Measurements from ENCODE around the gene HSD17B3.
"Not testable (repeated sequence)": the region's sequence is repeated elsewhere in the genome, so short reads cannot be mapped to it uniquely, and the experiment has no call there.

HSD17B3 gene

DNA sequence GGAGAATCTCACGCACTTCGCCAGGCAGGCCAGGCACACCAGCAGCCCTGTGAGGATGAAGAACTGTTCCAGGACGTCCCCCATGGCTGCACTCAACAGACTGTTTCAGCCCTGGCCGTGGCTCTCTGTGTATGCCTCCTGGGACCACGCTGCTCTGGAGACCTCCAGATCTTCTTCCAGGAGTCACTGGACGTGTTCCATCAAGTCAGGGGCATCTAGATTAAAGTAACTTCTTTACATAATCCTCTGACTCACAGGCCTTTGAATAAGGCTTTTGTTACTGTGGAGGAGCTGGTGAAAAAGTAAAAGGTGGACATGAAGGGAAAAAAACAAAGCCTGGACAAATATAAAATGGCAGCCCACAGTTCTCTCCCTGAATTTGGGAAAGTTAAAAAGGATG is at the start of gene HSD17B3:
Gene HSD17B3 (minus strand): TSS at position 156 of the 400 bp plus-strand sequence. CDS start 72 bp downstream, at position 84.
- DNase-seq: no peak

DNA sequence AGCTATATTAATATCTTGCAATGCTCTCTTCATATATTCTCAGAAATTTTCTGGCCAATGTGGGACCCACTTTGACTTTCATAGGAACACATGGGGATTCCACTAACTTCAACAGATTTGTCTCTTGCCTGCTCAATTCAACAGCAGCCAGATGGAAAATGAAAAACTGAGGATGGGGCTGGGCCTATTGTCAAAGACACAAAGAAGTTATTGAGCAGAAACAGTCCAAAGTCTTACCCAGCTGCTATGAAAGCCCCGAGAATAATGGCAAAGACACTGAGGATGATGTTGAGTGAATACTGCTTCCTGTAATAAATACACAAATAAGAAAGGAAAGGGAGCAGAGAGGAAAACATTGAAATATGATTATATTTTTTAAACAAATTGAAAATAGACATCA is 48.9 kb upstream of the HSD17B3 start:
- no peak for DNase-seq

DNA sequence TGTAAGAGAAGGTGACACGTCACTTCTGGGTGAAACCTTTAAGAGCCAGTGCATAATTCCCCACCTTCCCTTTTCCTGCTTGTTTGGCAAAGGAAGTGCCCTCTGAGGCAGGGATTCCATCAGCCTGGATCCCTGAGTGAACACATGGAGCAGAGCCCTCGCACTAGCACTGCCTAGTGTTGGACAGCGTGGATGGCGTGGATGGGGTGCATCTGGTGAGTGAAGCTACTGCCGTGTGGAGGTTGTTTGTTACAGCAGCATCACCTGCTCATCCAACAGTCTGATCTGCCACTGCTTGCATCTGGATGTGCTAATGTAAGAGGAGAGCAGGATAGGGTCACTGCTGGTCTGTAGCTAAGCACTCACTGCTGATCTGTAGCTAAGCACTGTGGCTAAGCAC is 46.3 kb upstream of the HSD17B3 start:
- no peak for DNase-seq

DNA sequence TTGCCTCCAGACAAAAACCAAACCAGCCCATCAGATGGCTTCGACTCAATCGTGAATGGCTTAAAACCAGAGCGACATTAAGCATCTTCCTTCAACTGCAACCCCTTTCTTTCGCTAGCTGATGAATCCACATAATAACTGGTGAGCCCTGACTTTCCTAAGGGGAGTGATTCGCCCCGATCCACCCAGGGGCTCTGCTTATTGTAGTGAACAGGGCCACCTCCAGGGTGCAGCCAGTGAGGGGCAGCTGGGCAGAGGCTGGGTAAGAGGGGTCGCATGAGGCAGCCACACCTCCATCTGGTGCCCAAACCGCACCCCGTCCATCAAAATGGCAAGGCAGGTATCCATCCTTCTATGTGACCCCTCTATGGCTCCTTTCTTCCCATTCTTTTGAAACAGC is 43.6 kb upstream of the HSD17B3 start:
- no peak for DNase-seq

DNA sequence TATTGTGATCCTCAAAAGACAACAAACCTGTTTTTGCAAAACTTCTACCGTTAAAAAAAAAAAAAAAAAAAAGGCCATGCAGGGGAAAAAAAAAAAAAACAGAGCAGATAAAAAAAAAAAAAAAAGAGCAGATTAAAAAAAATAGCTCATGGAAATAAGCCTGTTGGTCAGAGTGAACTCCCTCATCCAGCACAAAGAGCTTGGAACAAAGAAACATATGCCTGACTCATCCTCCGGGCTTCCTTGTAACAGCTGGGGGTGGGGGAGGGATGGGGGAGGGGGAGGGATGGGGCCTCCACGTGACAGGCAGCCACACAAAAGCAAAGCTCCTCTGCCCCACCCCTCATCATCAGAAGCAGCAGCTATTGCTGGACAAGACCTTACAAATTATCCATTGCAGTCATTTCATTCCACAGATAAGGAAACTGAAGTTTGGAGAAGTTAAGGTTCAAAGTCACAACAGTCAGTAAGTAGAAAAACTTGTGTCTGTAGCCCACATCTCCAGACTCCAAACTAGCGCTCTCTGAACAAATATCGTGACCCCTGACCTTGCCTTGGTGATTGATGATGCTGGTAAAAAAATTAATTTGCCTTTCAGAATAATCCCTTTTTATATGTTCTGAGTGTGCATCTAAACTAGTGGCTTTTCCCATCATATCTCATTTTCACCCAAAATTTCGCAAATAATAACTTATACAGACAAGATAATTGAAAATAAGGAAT is 42.6 kb upstream of the HSD17B3 start:
- DNase-seq: no peak

DNA sequence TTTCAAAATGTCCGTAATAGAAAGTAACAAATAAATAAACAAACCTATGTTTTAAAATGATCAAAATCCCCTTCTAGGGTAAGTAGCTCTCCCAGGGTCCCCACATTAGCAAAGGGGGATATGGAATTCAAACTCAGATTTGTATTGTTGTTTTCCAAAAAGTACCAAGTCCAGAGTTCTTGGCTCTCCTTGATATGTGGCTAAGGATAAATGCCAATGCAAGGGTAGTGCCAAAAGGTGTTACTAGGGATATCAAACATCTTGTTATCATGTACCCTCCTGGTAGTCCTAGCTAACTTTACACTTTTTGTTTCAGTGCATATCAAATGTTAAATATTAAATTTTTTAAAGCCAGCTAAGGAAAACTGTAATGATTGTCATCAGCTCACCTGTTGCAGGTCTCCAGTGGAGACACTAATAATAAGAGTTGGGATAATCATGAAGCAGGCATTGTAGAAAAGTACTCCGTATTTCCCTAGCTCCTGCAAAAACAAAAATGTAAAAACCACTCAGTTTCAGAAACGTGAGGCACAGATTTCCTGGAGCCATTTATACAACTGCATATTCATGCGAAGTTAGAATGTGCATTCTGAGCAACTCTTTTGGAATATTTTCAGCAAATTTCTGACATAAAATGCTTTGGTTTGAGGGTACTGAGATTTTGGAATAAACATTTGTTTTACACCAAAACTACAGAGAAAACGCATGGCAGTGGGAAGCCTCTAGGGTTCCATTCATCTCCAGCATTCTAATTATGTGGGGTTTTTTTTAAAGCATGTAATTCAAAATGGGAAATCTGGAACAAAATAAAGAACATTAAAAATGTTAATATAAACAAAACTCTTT is 41.8 kb upstream of the HSD17B3 start:
- no peak for DNase-seq

DNA sequence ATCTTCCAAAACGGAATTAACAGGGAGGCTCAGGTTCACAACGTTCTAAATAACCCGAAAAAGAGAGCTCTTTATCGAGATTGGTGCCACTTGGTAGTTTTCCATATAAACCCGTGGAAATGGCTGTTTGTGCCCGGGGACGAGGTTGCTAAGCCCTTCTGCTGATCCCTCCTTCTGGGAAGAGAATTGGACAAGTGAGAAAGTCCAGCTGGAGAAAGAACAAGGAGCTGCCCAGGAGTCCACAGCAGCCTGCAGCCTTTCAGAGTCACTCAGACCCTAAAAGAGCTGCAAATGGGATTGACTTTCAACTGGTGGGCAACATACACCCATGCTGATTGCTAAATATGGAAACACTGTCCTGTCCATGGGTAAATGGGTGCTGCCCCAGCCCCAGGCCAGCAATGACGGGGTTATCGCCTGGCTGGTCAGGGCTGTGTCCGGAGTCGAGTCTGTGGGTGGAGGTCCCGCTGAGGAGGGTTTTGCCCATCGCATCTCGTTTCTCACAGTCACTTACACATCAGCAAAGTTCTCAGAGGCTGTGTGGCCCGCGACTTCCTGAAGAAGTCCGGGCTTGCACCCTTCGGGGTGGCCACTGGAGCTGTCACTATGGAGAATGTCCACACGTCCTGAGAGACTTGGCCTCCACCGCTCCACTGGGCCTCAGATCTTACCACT is 40.7 kb upstream of the HSD17B3 start:
- DNase-seq: no peak

DNA sequence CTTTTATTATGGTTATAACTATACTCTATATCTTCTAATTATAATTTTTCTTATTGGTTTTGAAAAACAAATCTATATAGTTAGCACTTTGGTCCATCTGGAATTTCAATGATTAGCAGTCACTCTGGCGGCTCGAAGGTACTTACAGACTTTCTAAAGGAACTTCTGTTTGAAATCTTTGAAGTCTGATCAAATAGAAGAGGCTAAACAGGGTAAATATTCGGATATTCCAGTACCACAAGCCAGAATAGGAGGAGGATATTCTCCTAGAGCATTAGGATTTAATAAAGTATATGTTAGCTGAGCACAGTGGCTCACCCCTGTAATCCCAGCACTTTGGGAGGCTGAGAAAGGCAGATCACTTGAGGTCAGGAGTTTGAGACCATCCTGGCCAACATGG is 38.7 kb upstream of the HSD17B3 start:
- DNase-seq: no peak

DNA sequence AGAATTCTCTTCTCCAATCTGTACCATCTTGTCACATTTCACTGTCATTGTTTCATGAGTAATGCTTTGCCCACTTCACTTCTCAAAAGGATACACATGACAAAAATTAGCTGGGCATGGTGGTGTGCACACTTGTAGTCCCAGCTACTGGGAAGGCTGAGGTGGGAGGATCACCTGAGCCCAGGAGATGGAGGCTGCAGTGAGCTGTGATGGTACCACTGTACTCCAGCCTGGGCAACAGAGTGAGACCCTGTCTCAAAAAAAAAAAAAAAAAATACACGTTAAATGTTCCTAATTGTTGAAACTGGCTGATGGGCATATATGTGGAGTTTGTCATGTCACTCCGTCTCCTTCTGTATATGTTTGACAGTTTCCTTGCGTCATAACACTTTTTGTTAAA is 36.3 kb upstream of the HSD17B3 start:
- no peak for DNase-seq

DNA sequence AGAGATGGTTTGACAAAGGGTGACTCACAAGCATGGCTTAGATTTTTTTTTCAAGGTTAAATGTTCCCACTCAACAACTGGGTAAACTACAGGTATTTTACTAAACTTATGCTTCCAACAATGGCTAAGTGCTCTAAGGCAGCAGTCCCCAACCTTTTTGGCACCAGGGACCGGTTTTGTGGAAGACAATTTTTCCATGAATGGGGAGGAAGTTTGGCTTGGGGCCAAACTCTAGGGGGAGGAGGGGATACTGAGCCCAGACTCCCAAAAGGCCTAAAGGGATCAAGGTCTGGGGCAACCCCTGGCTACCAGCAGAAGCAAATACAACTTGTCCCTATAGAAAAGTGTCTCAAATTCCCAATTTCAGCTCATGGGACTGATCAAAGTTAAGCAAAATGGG is 32.0 kb upstream of the HSD17B3 start:
- no peak for DNase-seq

DNA sequence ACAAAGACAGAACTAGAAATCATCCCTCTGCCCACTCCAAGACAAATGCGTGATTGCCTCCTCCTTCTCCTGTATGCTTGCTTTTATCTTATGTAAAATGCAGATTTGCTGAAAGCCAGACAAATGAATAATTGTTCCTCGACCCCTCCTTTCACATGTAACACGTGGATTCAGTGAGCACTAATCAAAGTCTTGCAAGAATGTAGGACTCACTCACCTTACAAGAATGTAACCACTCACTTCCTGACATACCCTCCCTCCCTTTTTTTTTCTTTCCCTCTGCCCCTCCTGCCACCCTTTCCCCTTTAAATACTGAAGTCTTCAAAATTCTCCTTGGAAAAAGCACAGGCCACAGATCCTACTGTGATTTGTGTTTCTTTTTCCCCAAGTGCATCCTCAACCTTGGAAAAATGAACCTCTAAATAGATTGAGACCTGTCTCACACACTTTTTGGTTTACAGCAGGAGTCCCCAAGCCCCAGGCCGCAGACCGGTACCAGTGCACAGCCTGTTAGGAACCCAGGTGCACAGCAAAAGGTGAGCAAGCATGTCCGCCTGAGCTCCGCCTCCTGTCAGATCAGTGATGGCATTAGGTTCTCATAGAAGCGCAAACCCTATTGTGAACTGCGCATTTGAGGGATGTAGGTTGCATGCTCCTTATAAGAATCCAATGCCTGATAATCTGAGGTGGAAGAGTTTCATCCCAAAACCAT is 29.4 kb upstream of the HSD17B3 start:
- no peak for DNase-seq

DNA sequence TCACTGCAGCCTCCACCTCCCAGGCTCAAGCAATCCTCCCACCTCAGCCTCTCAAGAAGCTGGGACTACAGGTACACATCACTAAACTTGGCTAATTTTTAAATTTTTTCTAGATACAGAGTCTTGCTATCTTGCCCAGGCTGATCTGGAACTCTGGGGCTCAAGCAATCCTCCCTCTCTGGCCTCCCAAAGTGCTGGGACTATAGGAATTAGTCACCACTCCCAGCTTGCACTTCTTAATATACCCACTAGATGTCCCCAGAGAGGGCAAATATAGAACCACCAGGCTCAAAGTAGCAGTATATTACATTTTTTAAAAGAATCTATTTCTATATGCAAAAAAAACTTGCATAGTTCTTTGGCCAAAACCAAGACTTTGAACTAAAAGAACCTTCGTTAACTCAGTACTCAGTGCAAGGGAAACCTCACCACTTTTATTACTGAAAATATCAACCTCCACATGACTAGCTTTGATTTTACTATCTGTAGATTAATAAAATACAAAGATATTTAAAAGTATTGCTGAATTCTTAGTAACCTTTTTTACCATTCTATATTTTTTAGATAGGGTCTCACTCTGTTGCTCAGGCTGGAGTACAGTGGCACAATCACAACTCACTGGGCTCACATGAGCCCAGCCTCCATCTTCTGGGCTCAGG is 25.8 kb upstream of the HSD17B3 start:
- peak; percentile 19 for DNase-seq

DNA sequence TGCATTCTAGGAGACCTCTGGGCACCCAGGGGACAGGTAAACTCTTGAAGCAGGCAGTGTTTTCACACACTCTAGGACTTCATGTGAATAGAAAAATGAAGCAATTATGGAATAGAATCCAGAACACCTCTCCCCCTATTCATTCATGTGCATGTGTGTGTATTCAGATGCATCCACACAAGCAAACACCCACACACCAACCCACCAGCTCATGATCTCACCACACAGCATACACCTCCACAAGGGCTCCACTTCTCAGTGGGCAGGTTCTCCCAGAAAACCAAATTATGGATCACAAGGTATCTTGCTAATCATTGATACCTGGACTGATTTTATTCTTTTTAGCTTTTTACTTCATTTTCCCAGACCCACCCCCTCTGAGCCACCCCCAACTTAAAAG is 21.2 kb upstream of the HSD17B3 start:
- no peak for DNase-seq

DNA sequence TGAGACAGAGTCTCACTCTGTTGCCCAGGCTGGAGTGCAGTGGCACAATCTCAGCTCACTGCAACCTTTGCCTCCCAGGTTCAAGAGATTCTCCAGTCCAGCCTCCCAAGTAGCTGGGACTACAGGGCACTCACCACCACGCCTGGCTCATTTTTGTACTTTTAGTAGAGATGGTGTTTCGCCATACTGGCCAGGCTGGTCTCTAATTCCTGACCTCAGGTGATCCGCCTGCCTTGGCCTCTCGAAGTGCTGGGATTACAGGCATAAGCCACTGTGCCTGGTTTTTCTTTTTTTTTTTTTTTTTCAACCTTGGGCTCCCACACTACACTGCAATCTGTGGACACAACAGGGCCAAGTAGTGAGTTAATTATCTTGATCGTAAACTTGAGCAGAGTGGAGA is 20.8 kb upstream of the HSD17B3 start:
- not testable (repeated sequence) for DNase-seq

DNA sequence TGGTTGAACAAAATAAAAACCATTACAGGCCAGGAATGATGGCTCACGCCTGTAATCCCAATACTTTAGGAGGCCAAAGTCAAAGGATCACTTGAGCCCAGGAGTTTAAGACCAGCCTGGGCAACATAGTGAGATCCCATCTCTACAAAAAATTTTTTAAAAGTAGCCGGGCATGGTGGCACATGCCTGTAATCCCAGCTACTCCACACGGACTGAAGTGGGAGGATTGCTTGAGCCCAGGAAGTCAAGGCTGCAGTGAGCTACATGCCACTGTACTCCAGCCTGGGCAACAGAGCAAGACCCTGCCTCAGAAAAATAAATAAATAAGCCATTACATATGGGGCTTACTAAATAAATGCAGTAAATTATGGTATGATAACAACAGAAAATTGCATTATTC is 20.2 kb upstream of the HSD17B3 start:
- DNase-seq: not testable (repeated sequence)

DNA sequence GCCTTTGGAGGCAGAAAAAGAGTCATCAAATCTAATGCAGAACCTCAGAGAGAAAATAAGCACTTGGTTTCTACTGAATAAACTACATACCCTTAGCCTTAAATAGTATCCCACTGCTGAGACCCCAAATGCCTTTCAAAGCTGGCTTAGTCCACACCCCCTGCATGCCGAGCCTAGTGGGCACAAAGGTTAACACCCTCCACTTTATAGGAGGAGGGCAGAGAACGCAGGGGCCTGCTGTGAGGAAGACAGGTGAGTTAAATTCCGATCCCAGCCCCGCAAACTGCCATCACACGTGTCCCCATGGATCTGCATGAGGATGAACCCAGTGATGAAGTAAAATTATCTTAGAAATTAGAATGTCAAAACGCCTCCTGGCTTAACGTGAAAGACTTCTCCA is 19.5 kb upstream of the HSD17B3 start:
- DNase-seq: no peak

DNA sequence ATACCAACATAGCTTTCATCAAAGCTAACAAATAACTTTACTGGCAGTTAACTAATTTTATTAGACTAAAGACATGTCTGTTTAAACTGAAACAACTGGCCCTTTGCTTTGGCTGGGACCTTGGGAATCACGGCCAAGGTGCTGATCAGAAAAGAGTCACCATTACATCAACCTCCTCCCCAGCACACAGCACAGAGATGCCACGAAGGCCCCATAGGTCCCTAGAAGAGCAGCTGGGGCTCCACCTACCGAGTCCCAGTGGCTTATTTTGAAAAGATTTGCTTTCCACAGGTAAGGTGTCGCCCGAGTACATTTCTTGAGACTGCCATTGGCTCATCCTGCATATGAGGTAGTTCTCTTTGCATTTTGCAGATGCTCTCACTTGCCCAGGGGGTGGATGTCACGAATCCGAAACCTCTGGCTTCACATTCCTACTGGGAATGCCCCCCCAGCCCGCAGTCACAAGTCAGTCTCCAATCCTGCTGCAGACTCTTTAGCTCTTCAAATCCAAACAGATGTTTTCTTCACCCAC is 18.8 kb upstream of the HSD17B3 start:
- DNase-seq: no peak

DNA sequence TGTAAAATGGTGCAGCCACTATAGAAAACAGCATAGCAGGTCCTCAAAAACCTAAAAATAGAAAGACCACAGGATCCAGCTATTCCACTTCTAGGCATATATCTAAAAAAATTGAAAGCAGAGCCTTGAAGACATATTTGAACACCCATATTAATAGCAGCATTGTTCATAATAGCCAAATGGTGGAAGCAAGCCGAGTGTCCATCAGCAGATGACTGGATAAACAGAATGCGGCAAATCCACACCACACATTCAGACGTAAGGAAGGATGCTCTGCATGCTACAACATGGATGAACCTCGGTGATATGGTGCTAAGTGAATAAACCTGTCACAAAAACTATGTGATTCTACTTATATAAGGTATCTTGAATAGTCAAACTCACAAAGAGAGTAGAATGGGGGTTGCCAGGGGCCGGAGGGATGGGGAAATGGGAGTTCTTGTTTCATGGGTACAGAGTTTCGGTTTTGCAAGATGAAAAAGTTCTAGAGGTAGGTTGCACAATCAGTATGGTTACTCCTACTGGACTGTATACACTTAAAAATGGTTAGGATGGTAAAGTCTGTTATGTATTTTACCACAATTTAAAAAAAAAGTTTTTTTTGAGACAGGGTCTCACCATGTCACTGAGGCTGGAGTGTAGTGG is 17.1 kb upstream of the HSD17B3 start:
- DNase-seq: no peak

DNA sequence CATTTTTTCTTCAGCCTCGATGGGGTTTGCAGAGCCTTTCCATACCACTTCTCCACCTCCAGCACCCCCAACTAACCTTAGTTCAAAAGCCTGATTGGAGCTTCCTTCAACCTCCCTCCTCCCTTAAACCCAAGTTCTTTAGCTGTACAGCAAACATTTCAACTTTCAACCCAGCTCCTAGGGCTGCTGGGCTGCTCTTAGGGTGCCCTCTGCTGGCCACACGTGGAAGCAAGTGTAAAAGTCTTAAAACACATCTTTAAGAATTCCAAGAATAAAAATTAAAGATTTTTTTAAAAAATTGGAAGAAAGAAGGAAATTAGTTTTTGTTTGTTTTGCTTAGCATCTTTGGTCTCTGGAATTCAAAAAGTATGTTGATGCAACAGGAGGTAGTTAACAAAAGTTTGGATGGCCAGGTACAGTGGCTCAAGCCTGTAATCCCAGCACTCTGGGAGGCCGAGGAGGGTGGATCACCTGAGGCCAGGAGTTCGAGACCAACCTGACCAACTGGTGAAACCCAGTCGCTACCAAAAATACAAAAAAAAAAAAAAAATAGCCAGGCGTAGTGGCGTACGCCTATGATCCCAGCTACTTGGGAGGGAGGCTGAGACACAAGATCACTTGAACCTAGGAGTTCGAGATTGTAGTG is 15.5 kb upstream of the HSD17B3 start:
- DNase-seq: peak; percentile 16

DNA sequence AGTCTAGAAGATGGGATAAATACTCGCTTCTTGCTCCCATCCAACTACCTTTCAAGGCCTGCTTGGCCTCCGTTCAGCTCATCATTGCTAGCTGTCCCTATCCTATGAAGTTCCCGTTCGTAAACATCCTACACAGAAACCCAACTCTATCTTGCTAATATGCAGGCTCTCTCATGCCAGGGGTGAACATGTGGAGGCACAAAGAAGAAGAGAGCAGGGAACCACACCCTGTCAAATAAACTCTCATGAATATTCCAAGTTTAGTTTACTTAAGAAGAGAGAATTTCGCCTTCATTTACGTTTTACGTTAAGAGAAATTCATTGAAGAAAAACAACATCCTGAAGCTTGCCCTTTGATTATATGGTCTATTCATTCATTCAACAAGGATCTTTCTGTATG is 7.9 kb upstream of the HSD17B3 start:
- DNase-seq: no peak

DNA sequence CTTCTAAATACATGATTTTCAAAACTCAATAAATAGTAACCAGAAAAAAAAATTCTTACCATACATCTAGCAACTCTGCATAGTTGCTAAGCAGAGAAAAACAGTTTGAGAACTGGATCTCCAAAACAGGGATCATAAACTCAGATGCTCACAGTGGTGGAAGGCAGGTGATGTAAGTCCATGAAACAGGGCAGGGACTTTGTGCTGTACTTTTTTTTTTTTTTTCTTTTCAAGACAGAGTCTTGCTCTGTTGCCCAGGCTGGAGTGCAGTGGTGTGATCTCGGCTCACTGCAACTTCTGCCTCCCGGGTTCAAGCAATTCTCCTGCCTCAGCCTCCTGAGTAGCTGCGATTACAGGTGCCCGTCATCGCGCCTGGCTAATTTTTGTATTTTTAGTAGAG is 5.0 kb upstream of the HSD17B3 start:
- DNase-seq: not testable (repeated sequence)
